B cell (primary cell): Measurements from ENCODE around the gene LAMA2. TPM values are rescaled to one million over a fixed set of nuclear protein-coding genes. Genes with fewer than 3 reads are reported as not detected.

ENCODE experiments used
- ATAC-seq: fragments of 200-7000 bp; cut with Tn5 transposase; one replicate; pipeline ENCODE4 v1.10.0; 2021; ENCODE audit warnings: low read depth, mild to moderate bottlenecking, moderate number of reproducible peaks, moderate library complexity
- CTCF ChIA-PET: fragments of 350-600 bp; sonication (Branson Sonifier 250); formaldehyde crosslinking; loops from one replicate; lab custom pipeline; 2021; ENCODE audit warnings: antibody characterized with exemption, inconsistent platforms; lab: Charles Lee
- POLR2A ChIA-PET: fragments of 350-600 bp; sonication (Branson Sonifier 250); formaldehyde crosslinking; loops from one replicate; lab custom pipeline; 2021; ENCODE audit warnings: antibody characterized with exemption; lab: Charles Lee
- DNase-seq: peaks from one replicate; pipeline ENCODE4 v3.0.0; 2013
- H2AFZ ChIP-seq: 2 replicates; pipeline ENCODE4 v1.6.1; 2012; ENCODE audit warnings: mild to moderate bottlenecking, low read depth, low read length; ENCODE audit not compliant: insufficient read depth, poor library complexity, severe bottlenecking
- H3K27ac ChIP-seq, 2 donors: 1 replicate in 1 of 2; 2 replicates in 1 of 2; pipeline ENCODE4 v1.5.1; 2012 to 2013; ENCODE audit warnings: low read length in 2 of 2, mild to moderate bottlenecking in 2 of 2, moderate library complexity in 1 of 2
- H3K27me3 ChIP-seq, 4 experiments: fragments of 200-600 bp in 1 of 4; sonication (generic) in 1 of 4; replicated peaks in 1 of 4; 1 replicate in 2 of 4; 2 replicates in 2 of 4; pipeline versions ENCODE4 v1.6.1 to v1.7.0; 2013 to 2016; ENCODE audit warnings: low read length in 3 of 4, mild to moderate bottlenecking in 2 of 4, mixed read lengths in 1 of 4, moderate library complexity in 1 of 4; ENCODE audit not compliant: insufficient read depth in 4 of 4, control insufficient read depth in 3 of 4; ENCODE audit errors: control extremely low read depth in 1 of 4
- H3K36me3 ChIP-seq, 2 experiments: replicated peaks in 1 of 2; 1 replicate in 1 of 2; 2 replicates in 1 of 2; pipeline versions ENCODE4 v1.6.1 to v1.7.1; 2013; ENCODE audit warnings: low read length in 1 of 2; ENCODE audit not compliant: insufficient read depth in 2 of 2, control insufficient read depth in 1 of 2; ENCODE audit errors: control extremely low read depth in 1 of 2, extremely low read depth in 1 of 2
- H3K4me1 ChIP-seq, 2 donors: fragments of 200-600 bp in 1 of 2; sonication (generic) in 1 of 2; 1 replicate in 1 of 2; 2 replicates in 1 of 2; pipeline versions ENCODE4 v1.5.1 to v1.6.1; 2013 to 2017; ENCODE audit warnings: low read length in 2 of 2; ENCODE audit not compliant: control insufficient read depth in 2 of 2, insufficient read depth in 2 of 2
- H3K4me2 ChIP-seq: replicated peaks from 2 replicates; pipeline ENCODE3; 2012; ENCODE audit warnings: mild to moderate bottlenecking, low read depth, low read length; ENCODE audit not compliant: poor library complexity, severe bottlenecking
- H3K4me3 ChIP-seq, 5 experiments: fragments of 200-600 bp in 1 of 5; sonication (generic) in 1 of 5; 1 replicate in 3 of 5; 2 replicates in 2 of 5; pipeline versions ENCODE4 v1.5.1 to v1.7.0; 2011 to 2016; ENCODE audit warnings: low read length in 4 of 5, mild to moderate bottlenecking in 4 of 5, low read depth in 2 of 5, control low read depth in 1 of 5, moderate library complexity in 1 of 5; ENCODE audit not compliant: insufficient read depth in 1 of 5; ENCODE audit errors: control extremely low read depth in 1 of 5, extremely low read depth in 1 of 5
- H3K79me2 ChIP-seq: fragments of 200-600 bp; sonication (generic); one replicate; pipeline ENCODE4 v1.6.0; 2016; ENCODE audit warnings: low read length; ENCODE audit not compliant: control insufficient read depth, insufficient read depth
- H3K9ac ChIP-seq: fragments of 200-600 bp; sonication (generic); 2 replicates; pipeline ENCODE4 v1.6.1; 2017; ENCODE audit warnings: mild to moderate bottlenecking, low read length, moderate library complexity
- H3K9me3 ChIP-seq, 3 donors: one replicate each; pipeline versions ENCODE4 v1.6.1 to v1.7.1; 2013; ENCODE audit warnings: low read length in 2 of 3; ENCODE audit not compliant: control insufficient read depth in 2 of 3, insufficient read depth in 1 of 3; ENCODE audit errors: control extremely low read depth in 1 of 3
- H4K20me1 ChIP-seq: 2 replicates; pipeline ENCODE4 v1.6.0; 2012; ENCODE audit warnings: mild to moderate bottlenecking, low read length; ENCODE audit not compliant: insufficient read depth, control insufficient read depth, poor library complexity, severe bottlenecking
- H3K27ac Mint-ChIP-seq: one replicate; pipeline ENCODE4 v1.8.0; 2021; ENCODE audit warnings: mixed read lengths
- H3K27me3 Mint-ChIP-seq: one replicate; pipeline ENCODE4 v1.8.0; 2021; ENCODE audit warnings: mixed read lengths
- H3K4me1 Mint-ChIP-seq: one replicate; pipeline ENCODE4 v1.8.0; 2021; ENCODE audit warnings: mixed read lengths
- H3K4me3 Mint-ChIP-seq: one replicate; pipeline ENCODE4 v1.8.0; 2021; ENCODE audit warnings: mixed read lengths
- H3K9me3 Mint-ChIP-seq: one replicate; pipeline ENCODE4 v1.8.0; 2022; ENCODE audit warnings: mixed read lengths; ENCODE audit not compliant: insufficient read depth
- CTCF ChIP-seq: fragments of 200-600 bp; IDR thresholded peaks from one replicate; pipeline ENCODE4 v1.8.0; 2022; ENCODE audit warnings: antibody characterized with exemption, mild to moderate bottlenecking
- EZH2 ChIP-seq: IDR thresholded peaks from 2 replicates; pipeline ENCODE4 v1.6.1; 2012; ENCODE audit warnings: borderline replicate concordance, low read depth, mild to moderate bottlenecking, moderate library complexity, low read length; ENCODE audit not compliant: insufficient read depth, poor library complexity, severe bottlenecking
- WGBS: methylation state at CpG from one replicate; pipeline ENCODE4 v1.1.5; 2013; ENCODE audit warnings: missing lambda C conversion rate; ENCODE audit not compliant: insufficient coverage; 5-methylcytosine and 5-hydroxymethylcytosine counted together
- intact Hi-C: fragments of 100-400 bp; cut with micrococcal nuclease; formaldehyde crosslinking; loops from one replicate; pipeline ENCODE4 v1.10.0; 2022
- polyA plus RNA-seq: library from polyadenylated mRNA; depleted of rRNA; stranded (reverse); fragments of >200 nt; gene quantifications from 2 replicates; pipeline ENCODE4 v1.2.3, GENCODE V29; 2012
- total RNA-seq, 2 donors: library from RNA; stranded (reverse); fragments of 120-200 nt in 1 of 2; gene quantifications; 1 replicate in 1 of 2; 2 replicates in 1 of 2; pipeline versions ENCODE4 v1.2.3 to v1.2.4, GENCODE V29; 2013 to 2022

LAMA2 gene
- total and polyA plus RNA-seq, 2 donors (not counting 1 experiment from before 2014, with no cell fraction given): 0.16 TPM; not detected in 1

- no peak overlapping the region for H3K27ac Mint-ChIP-seq
- no peaks in the 10 kb centered on the region for H3K9me3 Mint-ChIP-seq
- Histone ChIP-seq H3K4me3 (no peak overlapping the region), H3K4me2 (no peak overlapping the region), H3K9ac (no peak overlapping the region), H3K27ac (no peak overlapping the region), H3K9me3 (no peaks in the 10 kb centered on the region), H3K4me1 (no peaks in the 10 kb centered on the region), H3K36me3 (no peaks in the 10 kb centered on the region), H2AFZ (no peak overlapping the region), H3K27me3 (no peaks in the 10 kb centered on the region), H3K79me2 (no peaks in the 10 kb centered on the region), H4K20me1 (no peaks in the 10 kb centered on the region)
- no peak overlapping the region for H3K4me3 Mint-ChIP-seq
- H3K4me1 Mint-ChIP-seq: no peaks in the 10 kb centered on the region
- no peak for ATAC-seq
- no peak for DNase-seq
- POLR2A ChIA-PET: no interaction called here
- TF ChIP-seq CTCF (no peak), EZH2 (no peak)
- H3K27me3 Mint-ChIP-seq: no peaks in the 10 kb centered on the region
- CTCF ChIA-PET: no interaction called here
- intact Hi-C loops: no loop called here
- WGBS: no CpG with 5 or more reads among the region's 3 CpGs
Observed at GRCh38 chr6:129055796-129056195, 172.9 kb downstream of the LAMA2 start.

- H3K79me2 ChIP-seq: no peaks in the 10 kb centered on the region
- no peaks in the 10 kb centered on the region for H3K27me3 ChIP-seq
- Mint-ChIP-seq H3K9me3 (no peaks in the 10 kb centered on the region), H3K4me3 (no peak overlapping the region), H3K27me3 (no peaks in the 10 kb centered on the region), H3K4me1 (no peaks in the 10 kb centered on the region), H3K27ac (no peak overlapping the region)
- no peaks in the 10 kb centered on the region for H3K4me1 ChIP-seq
- no peak overlapping the region for H3K4me2 ChIP-seq
- intact Hi-C loops: no loop called here
- ChIA-PET CTCF (no interaction called here), POLR2A (no interaction called here)
- no peaks in the 10 kb centered on the region for H4K20me1 ChIP-seq
- no peak overlapping the region for H3K27ac ChIP-seq
- WGBS: no CpG with 5 or more reads among the region's 2 CpGs
- no peaks in the 10 kb centered on the region for H3K36me3 ChIP-seq
- DNase-seq (no peak), ATAC-seq (no peak)
- H3K9ac ChIP-seq: no peak overlapping the region
- no peak overlapping the region for H2AFZ ChIP-seq
- H3K9me3 ChIP-seq: no peaks in the 10 kb centered on the region
- TF ChIP-seq EZH2 (no peak), CTCF (no peak)
- no peak overlapping the region for H3K4me3 ChIP-seq
Observed at GRCh38 chr6:129059650-129060049, 176.7 kb downstream of the LAMA2 start.
